Measurements from ENCODE around the gene PDE4B. TPM values are rescaled to one million over a fixed set of nuclear protein-coding genes. Genes with fewer than 3 reads are reported as not detected.

The PDE4B gene
- total and polyA plus RNA-seq, 2 donors from 2014 or later = 2.0 to 8.7 TPM

- DNase-seq (no peak), FAIRE-seq (no peak)
- H3K4me3 ChIP-seq (ENCODE audit: low read length in 3 of 3) = no peak overlapping the region
- peaks cover 0 to 4% (median 0%) of the 10 kb centered on the region in 3 donors for H3K9me3 ChIP-seq (ENCODE audit: control insufficient read depth in 2 of 3, insufficient read depth in 1 of 3, low read length in 3 of 3)
- intact Hi-C loops (cut with DNase I) = no loop called here
- no peak overlapping the region for H3K9ac ChIP-seq (ENCODE audit: low read length in 3 of 3)
- no peak for TF ChIP-seq CTCF (IDR thresholded peaks at IDR 0.05; ENCODE audit: borderline replicate concordance, extremely low read depth, insufficient read depth)
- H3K27me3 ChIP-seq (ENCODE audit: control insufficient read depth, insufficient read depth, low read length) = no peaks in the 10 kb centered on the region
- no peak overlapping the region for H3K27ac ChIP-seq (ENCODE audit: low read depth in 2 of 2, low read length in 2 of 2)
- no peaks in the 10 kb centered on the region for H3K36me3 ChIP-seq (ENCODE audit: control insufficient read depth in 2 of 3, insufficient read depth in 3 of 3, low read length in 3 of 3)
- no peaks in the 10 kb centered on the region for H3K4me1 ChIP-seq (ENCODE audit: control insufficient read depth in 2 of 3, insufficient read depth in 2 of 3, low read depth in 1 of 3, low read length in 3 of 3)
Observed at GRCh38 chr1:66422804-66423203, 630.1 kb downstream of the PDE4B start.

Data from kidney (tissue), 14 donors.